HG03095 (cell line): ENCODE measurements around the gene ZNF622.
"Not testable (repeated sequence)": the region's sequence is repeated elsewhere in the genome, so short reads cannot be mapped to it uniquely, and the experiment has no call there.

Experiments
- ATAC-seq: cut with Tn5 transposase; IDR thresholded peaks from one replicate; pipeline ENCODE4 v1.9.1; 2021; ENCODE audit warnings: moderate library complexity; ENCODE audit not compliant: unreplicated experiment

Gene ZNF622

DNA sequence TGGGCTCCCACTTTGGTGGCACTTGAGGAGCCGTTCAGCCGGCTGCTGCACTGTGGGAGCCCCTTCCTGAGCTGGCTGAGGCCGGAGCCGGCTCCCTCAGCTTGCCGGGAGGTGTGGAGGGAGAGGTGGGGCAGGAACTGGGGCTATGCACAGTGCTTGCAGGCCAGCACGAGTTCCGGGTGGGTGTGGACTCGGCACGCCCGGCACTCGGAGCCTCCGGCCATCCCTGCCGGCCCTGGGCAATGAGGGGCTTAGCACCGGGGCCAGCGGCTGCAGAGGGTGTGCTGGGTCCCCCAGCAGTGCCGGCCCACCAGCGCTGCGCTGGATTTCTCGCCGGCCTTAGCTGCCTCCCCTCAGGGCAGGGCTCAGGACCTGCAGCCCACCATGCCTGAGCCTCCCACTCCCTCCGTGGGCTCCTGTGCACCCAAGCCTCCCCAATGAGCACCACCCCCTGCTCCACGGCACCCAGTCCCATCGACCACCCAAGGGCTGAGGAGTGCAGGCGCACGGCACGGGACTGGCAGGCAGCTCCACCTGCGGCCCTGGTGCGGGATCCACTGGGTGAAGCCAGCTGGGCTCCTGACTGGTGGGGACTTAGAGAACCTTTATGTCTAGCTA, 29.4 kb downstream of the ZNF622 start:
- not testable (repeated sequence) for ATAC-seq

DNA sequence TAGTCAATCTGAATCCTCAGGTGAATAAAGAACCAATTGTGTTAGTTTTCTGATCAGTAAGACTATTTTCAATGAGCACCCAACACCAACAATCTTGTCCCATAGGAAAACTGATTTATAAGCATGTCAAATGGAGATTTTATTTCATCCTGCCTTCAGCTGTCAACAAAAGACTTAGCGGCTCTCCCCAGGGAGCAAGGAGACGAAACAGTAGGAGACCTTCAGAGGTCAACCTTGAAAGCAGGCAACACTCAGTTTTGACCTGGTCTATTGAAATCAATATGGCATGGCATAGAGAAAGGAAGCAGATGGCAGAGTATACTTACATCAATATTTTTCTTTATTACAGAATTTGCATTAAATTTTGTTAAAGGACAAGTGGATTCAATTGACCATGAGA, 34.1 kb downstream of the ZNF622 start:
- no peak for ATAC-seq

DNA sequence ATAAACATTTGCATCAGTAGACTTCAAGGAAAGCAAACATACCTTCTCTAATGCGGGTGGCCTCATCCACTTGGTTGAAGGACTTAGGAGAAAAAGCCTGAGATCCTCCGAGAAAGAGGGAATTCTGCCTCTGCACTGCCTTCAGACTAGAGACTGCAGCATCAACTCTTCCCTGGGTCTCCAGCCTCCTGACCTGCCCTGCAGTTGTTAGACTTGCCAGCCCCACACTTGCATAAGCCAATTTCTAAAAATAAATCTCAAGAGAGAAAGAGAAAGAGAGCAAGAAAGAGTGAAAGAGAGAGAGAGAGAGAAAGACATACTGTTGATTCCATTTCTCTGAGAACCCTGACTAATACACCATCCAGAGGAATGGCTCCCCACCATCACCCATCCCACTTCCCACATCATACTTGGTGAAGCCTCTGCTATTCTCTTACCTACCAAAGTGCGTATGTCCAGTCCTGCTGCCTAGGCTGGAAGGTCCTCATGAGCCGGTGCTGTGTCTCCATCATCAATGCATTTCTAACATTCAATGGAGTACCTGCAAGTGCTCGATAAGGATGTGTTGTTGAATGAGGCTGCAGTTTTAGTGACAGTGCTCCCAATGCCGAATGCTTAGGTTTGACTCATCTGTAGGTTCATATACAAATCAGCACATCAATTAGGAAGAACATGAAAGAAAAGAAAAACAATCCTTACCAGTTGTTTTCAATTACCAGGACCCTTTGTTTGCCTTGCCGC, 35.1 kb downstream of the ZNF622 start:
- ATAC-seq = no peak

DNA sequence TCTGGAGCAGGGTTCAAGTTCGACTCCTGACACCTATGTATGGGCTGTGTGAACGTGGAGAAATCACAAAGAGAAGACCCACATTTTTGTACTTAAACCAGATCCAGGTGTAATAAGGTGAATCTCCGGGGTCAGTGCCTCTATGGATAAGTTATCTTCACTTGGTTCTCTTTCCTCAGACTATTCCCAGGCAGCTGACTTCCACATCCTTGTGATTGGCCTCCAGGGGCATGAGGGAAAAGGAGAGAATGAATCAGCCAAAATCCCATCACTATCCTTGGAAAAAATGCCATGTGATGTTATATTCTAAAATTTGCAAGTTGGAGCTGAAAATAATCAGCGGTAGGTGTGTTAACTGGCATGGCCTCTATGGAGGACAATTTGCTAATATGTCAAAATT, 37.2 kb downstream of the ZNF622 start:
- no peak for ATAC-seq

DNA sequence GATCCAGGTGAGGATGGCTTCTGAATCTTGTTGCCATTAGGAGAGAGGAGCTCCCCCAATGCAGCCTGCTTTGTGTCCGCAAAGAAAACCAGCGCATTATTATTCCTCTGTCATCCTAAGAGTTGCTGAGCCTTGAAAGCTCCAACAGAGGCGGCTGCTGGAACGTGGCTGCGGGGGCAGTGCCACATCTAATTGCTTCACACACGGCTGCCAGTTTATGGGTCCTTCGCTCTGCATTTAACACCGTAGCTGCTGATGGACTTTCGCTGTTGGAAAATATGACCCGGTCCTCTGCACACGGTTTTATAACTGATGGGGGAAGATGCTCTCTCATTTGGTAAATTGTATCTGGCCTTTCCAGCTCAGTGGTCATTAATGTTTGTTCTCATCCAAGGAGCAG, 38.0 kb downstream of the ZNF622 start:
- ATAC-seq = no peak

DNA sequence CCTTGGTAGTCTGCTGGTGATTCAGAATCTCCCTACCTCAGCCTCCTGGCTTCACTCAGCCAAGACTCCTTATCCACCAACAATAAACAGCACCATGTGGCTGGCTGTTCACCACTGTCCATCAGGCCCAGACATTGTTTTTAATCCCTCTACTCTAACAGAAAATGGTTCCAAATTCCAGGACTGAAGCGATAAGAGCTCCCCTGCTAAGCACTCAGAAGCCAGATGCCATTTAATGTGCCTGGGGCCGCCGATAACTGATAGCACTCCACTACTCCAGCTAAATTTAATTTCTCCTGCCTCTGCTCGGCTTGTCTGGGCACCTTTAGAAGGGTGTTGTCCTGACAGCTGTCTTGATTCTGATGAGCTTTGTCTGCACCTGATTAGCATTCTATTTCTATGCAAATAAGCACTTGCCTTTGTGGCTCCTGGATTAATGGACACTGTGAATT, 47.1 kb downstream of the ZNF622 start:
- ATAC-seq = no peak

DNA sequence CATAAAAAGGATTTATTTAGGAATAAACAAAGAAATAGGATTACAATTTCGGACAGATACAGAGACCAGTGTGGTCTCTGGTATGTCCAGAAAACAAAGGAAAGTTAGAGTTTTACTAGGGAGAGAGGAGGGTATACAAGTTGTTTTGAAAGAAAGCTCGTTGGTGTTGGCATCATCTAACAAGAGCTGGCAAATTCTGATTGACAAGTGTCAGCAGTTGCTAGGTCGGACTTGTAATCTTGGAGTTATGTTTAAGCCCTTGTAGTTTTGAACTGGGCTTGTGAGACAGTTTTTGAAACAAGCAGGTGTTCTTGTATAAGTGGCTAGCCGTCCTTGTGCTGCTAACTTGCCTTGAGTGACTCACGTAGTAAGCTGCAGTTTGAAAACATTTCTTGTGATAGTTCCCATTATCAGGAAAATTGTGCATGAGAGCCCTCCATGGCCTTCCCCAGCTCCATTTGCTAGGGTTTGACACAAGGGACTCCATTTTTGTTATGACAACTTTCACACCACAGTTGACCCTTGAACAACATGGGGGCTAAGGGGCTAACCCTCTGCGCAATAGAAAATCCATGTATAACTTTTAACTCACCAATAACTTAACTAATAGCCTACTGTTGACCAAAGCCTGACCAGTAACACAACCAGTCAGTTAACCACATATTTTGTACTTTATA, 48.1 kb downstream of the ZNF622 start:
- ATAC-seq = no peak

DNA sequence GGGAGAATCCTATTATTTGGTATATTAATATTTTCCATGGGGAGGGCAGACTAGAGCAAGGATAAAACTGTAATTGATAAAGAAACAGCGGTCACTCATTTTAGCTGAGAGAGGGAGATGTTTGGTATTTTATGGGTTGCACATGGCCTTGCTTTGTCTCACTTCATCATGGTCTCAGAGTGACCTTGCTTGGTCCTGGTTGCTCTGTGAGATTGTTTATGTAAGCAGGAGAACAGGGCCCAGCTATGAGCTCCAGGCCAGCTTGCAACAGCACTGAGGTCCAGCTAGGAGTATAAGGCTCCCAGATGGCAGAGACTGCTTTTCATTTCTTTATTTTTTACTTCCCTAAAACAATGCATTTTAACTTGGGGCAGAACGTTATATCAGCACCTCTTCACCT, 50.7 kb downstream of the ZNF622 start:
- ATAC-seq = no peak

DNA sequence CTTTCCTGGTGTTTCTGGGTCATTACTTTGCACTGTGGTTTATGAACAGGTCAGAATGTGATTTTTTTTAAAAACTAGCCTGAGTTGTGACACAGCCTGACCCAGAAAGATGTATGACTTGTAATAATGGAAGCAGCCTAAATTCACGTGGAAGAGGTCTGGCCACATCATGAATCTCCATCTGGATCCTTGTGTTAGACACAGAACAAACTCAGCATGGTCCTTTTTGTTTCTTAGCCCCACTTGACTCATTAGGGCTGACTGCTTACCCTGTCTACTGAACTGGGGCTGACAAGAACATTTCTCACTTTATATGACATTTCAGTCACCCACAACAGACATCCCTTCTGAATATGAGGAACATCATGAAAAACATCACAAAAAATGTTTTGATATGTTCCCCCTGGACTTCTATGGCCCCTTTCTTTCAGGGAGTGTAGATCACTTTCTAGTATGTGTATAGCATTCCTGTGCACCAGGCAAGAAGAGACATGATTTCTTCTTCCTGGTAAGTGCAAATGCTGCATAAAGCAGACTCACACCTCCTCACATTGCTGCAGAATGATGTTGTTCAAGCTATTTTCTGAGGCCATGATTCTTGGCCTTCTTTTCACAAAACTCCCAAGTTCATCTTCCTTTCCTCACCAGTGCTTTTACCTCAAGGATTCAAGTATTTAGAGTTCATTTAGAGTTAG, 52.3 kb downstream of the ZNF622 start:
- ATAC-seq = no peak

DNA sequence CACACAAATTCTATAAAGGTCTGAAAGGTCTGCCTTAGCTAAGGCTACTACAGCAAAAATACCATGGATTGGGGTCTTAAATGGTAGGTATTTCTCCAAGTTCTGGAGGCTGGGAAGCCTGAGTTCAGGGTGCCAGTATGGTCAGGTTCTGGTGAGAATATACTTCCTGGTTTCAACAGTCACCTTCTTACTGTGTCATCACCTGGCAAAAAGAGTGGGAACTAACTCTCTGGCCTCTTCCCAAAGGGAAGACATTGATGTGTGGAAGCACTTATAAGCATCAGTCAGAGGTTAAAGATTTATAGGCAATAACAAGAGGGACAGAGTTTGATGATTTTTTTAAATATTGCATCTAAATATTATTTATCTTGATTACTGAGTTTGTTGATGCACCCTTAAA, 53.0 kb downstream of the ZNF622 start:
- no peak for ATAC-seq

DNA sequence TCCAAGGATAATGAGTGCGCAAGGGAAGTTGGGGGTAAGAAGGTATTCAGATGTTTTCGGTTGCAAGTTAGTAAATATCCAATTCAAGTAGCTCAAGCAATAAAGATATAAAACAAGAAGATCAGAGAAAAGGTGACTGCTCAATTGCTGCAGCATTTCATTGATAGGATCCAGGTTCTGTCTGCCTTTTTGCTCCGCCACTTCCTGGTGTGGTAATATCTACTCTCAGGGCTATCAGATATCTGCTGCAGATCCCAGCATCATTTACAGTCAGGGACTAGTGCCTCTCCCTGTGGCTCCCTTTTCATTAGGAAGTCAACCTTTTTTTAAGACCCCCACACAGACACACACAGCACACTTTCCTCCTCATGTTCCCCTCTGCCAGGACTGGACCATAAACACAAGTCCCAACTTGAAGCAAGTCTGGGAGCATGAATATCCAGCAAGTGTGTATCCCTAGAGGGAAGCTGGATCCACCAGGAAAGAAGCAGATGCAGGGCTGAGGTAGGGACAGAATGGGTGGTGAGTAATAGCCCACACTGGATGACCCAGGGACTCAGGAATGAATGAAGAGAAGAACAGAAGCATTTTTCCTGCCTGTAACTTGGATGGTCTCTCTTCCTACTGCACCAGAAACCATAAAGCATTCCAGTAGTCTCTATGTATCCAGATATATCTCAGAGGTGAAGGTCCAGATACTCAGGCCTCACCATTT, 53.7 kb downstream of the ZNF622 start:
- ATAC-seq = no peak

DNA sequence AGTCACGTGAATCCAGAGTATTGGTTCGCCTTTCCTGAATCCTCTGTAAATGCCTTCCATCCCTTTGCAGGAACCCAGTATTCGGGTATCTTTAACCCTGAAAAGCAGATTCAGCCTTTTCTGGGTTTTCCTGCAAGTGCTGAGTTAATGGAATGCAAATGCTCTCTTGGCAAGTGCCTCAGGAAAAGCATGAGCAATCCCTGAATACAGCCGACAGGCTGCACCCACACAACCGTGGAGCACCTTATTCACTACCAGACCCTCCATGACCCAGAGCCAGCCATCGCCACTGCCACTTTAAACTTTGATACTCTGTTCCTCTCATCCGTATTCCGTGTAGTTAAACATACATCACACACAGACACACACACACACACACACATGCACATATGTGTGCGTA, 54.4 kb downstream of the ZNF622 start:
- ATAC-seq = no peak

DNA sequence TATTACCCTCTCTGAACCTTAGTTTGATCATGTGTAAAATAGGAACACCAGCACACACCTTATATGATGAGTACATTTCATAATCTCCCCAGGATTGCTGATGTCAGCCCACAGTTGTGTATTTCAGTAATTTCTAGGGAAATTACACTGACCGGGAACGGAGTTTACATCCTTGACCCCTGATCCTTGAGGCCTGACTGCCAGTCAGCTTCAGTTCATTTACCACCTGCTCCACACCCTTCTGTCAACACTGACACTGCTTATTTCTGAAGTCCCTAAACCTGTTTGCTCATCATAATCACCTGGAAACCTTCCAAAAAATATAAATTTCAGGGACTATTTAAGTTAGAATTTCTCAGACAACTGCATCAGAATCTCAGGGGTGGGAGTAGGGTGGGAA, 55.3 kb downstream of the ZNF622 start:
- ATAC-seq = no peak

DNA sequence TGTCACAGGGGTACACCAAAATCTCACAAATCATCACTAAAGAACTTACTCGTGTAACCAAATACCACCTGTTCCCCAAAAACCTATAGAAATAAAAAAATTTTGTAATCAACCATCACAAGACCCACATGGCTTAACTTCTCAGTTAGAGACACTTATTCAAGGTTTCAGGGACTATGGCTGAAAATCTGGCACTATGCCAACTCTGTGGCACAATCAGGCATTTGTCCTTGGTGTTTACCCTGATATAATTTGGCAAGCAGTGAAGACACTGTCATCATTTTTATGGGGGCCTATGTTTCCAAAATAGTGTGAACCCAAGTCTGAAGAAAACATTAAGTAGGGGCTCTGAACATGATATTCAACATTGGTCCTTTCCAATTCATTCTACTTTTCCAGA, 59.0 kb downstream of the ZNF622 start:
- no peak for ATAC-seq

DNA sequence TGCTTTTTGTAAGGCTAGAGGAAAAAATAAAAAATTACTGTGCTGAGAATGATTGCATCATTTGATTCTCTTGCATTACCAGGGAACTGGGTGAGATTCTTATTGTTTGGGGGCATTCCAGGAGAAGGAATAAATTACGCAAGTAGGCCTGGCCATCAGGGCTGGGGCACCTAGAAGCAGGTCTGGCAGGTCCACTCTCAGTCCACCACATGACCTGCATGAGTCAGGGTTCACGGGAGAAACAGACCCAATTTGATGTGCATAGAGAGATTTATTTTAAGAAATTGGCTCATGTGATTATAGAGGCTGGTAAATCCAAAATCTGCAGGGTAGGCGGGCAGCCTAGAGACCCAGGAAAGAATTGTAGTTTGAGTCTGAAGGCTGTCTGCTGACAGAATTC, 59.6 kb downstream of the ZNF622 start:
- no peak for ATAC-seq
